HEK293 (cell line): Measurements from ENCODE around the gene AUH.

Experiments used
- CTCF ChIA-PET: fragments of 350-600 bp; formaldehyde crosslinking; extraction: SDS; loops from one replicate; lab custom pipeline; 2021; ENCODE audit warnings: antibody characterized with exemption; lab: Yijun Ruan, JAX
- POLR2A ChIA-PET: fragments of 300-600 bp; formaldehyde crosslinking; extraction: SDS; loops from one replicate; lab custom pipeline; 2020; ENCODE audit warnings: antibody characterized with exemption, inconsistent platforms; lab: Yijun Ruan, JAX
- H3K27ac ChIP-seq: fragments of 200-500 bp; sonication (Bioruptor generic); 2 replicates; pipeline ENCODE4 v1.5.1; 2014; ENCODE audit warnings: low read depth, low read length, control low read depth, inconsistent platforms; ENCODE audit errors: extremely low read depth
- H3K36me3 ChIP-seq, 2 experiments: fragments of 200-500 bp in 1 of 2; sonication (Bioruptor generic) in 1 of 2; 1 replicate in 1 of 2; 2 replicates in 1 of 2; pipeline ENCODE4 v1.5.1; 2014 to 2017; ENCODE audit warnings: inconsistent platforms in 2 of 2, low read length in 2 of 2; ENCODE audit not compliant: control insufficient read depth in 2 of 2, insufficient read depth in 1 of 2
- H3K4me1 ChIP-seq: fragments of 200-500 bp; sonication (Bioruptor generic); 2 replicates; pipeline ENCODE4 v1.5.1; 2014; ENCODE audit warnings: mild to moderate bottlenecking, low read length, inconsistent platforms; ENCODE audit not compliant: control insufficient read depth, insufficient read depth
- H3K4me3 ChIP-seq: 2 replicates; pipeline ENCODE4 v1.5.1; 2011; ENCODE audit warnings: low read depth, mild to moderate bottlenecking, control low read depth, low read length, moderate library complexity
- H3K9me3 ChIP-seq: fragments of 200-500 bp; sonication (Bioruptor generic); 2 replicates; pipeline ENCODE4 v1.5.1; 2014; ENCODE audit warnings: low read depth, low read length, inconsistent platforms; ENCODE audit not compliant: control insufficient read depth, insufficient read depth
- IKZF3 ChIP-seq: fragments of 450-650 bp; IDR thresholded peaks from 2 replicates; pipeline ENCODE4 v1.5.0; 2018; ENCODE audit warnings: missing biosample characterization, mild to moderate bottlenecking, missing genetic modification characterization, moderate library complexity
- PRDM6 ChIP-seq: fragments of 450-650 bp; formaldehyde crosslinking; IDR thresholded peaks from 2 replicates; pipeline ENCODE4 v1.5.1; 2017; ENCODE audit warnings: missing biosample characterization, missing genetic modification characterization
- SALL2 ChIP-seq: fragments of 450-650 bp; formaldehyde crosslinking; IDR thresholded peaks from 2 replicates; pipeline ENCODE4 v1.5.0; 2017; ENCODE audit warnings: missing biosample characterization, mild to moderate bottlenecking, missing genetic modification characterization, borderline replicate concordance
- ZBTB26 ChIP-seq: fragments of 450-650 bp; formaldehyde crosslinking; optimal IDR thresholded peaks from 2 replicates; pipeline ENCODE3; 2016; ENCODE audit warnings: missing biosample characterization, mild to moderate bottlenecking, missing genetic modification characterization
- ZBTB6 ChIP-seq: fragments of 450-650 bp; formaldehyde crosslinking; IDR thresholded peaks from 2 replicates; pipeline ENCODE4 v1.5.1; 2017; ENCODE audit warnings: missing biosample characterization, missing genetic modification characterization
- ZFP41 ChIP-seq: fragments of 450-650 bp; formaldehyde crosslinking; IDR thresholded peaks from 2 replicates; pipeline ENCODE4 v1.5.1; 2016; ENCODE audit warnings: missing biosample characterization, missing genetic modification characterization, borderline replicate concordance
- ZFP69B ChIP-seq: fragments of 450-650 bp; formaldehyde crosslinking; IDR thresholded peaks from 2 replicates; pipeline ENCODE4 v1.5.1; 2016; ENCODE audit warnings: missing biosample characterization, missing genetic modification characterization
- ZNF146 ChIP-seq: fragments of 450-650 bp; formaldehyde crosslinking; IDR thresholded peaks from 2 replicates; pipeline ENCODE4 v1.5.1; 2016; ENCODE audit warnings: missing biosample characterization, missing genetic modification characterization
- ZNF280C ChIP-seq: fragments of 450-650 bp; formaldehyde crosslinking; IDR thresholded peaks from 2 replicates; pipeline ENCODE4 v1.5.1; 2016; ENCODE audit warnings: missing biosample characterization, missing genetic modification characterization
- ZNF292 ChIP-seq: fragments of 450-650 bp; formaldehyde crosslinking; IDR thresholded peaks from 2 replicates; pipeline ENCODE4 v1.5.1; 2016; ENCODE audit warnings: low read depth, missing biosample characterization, missing genetic modification characterization, borderline replicate concordance
- ZNF324 ChIP-seq: fragments of 450-650 bp; formaldehyde crosslinking; IDR thresholded peaks from 2 replicates; pipeline ENCODE4 v1.5.1; 2016; ENCODE audit warnings: missing biosample characterization, missing genetic modification characterization
- ZNF341 ChIP-seq: fragments of 450-650 bp; formaldehyde crosslinking; IDR thresholded peaks from 2 replicates; pipeline ENCODE4; 2016; ENCODE audit warnings: low read depth, missing biosample characterization, missing genetic modification characterization
- ZNF596 ChIP-seq: fragments of 450-650 bp; IDR thresholded peaks from 2 replicates; pipeline ENCODE4 v1.5.0; 2018; ENCODE audit warnings: missing biosample characterization, mild to moderate bottlenecking, missing genetic modification characterization, moderate library complexity
- ZNF610 ChIP-seq: fragments of 450-650 bp; formaldehyde crosslinking; IDR thresholded peaks from 2 replicates; pipeline ENCODE4 v1.5.1; 2016; ENCODE audit warnings: missing biosample characterization, missing genetic modification characterization, borderline replicate concordance
- ZNF624 ChIP-seq: fragments of 450-650 bp; formaldehyde crosslinking; IDR thresholded peaks from 2 replicates; pipeline ENCODE4 v1.5.1; 2017; ENCODE audit warnings: missing biosample characterization, missing genetic modification characterization
- ZNF645 ChIP-seq: fragments of 450-650 bp; formaldehyde crosslinking; IDR thresholded peaks from 2 replicates; pipeline ENCODE4; 2016; ENCODE audit warnings: missing biosample characterization, missing genetic modification characterization
- ZNF76 ChIP-seq: fragments of 450-650 bp; formaldehyde crosslinking; IDR thresholded peaks from 2 replicates; pipeline ENCODE4; 2016; ENCODE audit warnings: low read depth, missing biosample characterization, missing genetic modification characterization, borderline replicate concordance
- ZNF777 ChIP-seq: fragments of 450-650 bp; formaldehyde crosslinking; IDR thresholded peaks from 2 replicates; pipeline ENCODE4 v1.5.1; 2017; ENCODE audit warnings: missing biosample characterization, missing genetic modification characterization, borderline replicate concordance
- ZSCAN30 ChIP-seq: fragments of 450-650 bp; IDR thresholded peaks from 2 replicates; pipeline ENCODE4 v1.5.1; 2018; ENCODE audit warnings: missing biosample characterization, mild to moderate bottlenecking, missing genetic modification characterization, moderate library complexity
- TF ChIP-seq, protein P1 (sequence below): fragments of 450-650 bp; IDR thresholded peaks from 2 replicates; pipeline ENCODE4 v1.5.1; 2018; ENCODE audit warnings: missing biosample characterization, missing genetic modification characterization
- TF ChIP-seq, protein P2 (sequence below): fragments of 450-650 bp; formaldehyde crosslinking; IDR thresholded peaks from 2 replicates; pipeline ENCODE4 v1.5.1; 2017; ENCODE audit warnings: missing biosample characterization, mild to moderate bottlenecking, missing genetic modification characterization, moderate library complexity

AUH gene

GRCh38 chr9:91348191-91348807 is 13.4 kb downstream of the AUH start (continued):
- TF ChIP-seq ZBTB26 (tag by site-specific recombination) (no peak), ZNF596 (tag by site-specific recombination) (no peak), ZNF777 (no peak), PRDM6 (tag by site-specific recombination) (0 out of 2 replicates have a peak, but pooled peaks have one; percentile 39), ZNF624 (tag by site-specific recombination) (no peak), ZNF146 (tag by site-specific recombination) (no peak), ZNF280C (tag by site-specific recombination) (no peak)
- TF ChIP-seq, all 188 proteins: peak for 3

DNA sequence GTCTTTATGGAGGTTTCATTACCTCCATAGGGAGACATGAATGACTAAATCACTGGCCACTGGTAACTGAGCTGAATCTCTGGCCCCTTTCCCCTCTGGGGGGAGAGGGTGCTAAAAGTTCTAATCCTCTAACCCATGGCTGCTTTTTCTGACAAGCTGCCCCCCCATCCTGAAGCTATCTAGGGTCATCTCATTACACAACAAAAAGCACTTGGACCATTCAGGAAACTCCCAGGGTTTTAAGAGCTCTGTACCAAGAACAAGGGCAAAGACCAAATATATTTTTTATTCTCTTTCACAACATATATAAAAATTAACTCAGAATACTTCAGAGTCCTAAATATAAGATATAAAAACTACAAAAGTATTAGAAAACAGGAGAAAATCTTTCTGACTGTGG is 14.3 kb downstream of the AUH start:
- POLR2A ChIA-PET, result no interaction called here
- no peak overlapping the region for H3K4me3 ChIP-seq
- H3K36me3 ChIP-seq, result peaks cover 0 to 17% of the 10 kb centered on the region in 2 experiments; a peak in 2 of 3 replicates
- no peaks in the 10 kb centered on the region for H3K9me3 ChIP-seq
- CTCF ChIA-PET, result interaction anchor here (0.6 to 0.7 kb wide), 2 partner anchors 13 to 112 kb away, joined by 3 read pairs; no protein-coding TSS in a partner anchor
- H3K4me1 ChIP-seq, result no peaks in the 10 kb centered on the region
- no peak overlapping the region for H3K27ac ChIP-seq
- TF ChIP-seq, protein P1, sequence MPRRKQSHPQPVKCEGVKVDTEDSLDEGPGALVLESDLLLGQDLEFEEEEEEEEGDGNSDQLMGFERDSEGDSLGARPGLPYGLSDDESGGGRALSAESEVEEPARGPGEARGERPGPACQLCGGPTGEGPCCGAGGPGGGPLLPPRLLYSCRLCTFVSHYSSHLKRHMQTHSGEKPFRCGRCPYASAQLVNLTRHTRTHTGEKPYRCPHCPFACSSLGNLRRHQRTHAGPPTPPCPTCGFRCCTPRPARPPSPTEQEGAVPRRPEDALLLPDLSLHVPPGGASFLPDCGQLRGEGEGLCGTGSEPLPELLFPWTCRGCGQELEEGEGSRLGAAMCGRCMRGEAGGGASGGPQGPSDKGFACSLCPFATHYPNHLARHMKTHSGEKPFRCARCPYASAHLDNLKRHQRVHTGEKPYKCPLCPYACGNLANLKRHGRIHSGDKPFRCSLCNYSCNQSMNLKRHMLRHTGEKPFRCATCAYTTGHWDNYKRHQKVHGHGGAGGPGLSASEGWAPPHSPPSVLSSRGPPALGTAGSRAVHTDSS, result no peak
- TF ChIP-seq, protein P2, sequence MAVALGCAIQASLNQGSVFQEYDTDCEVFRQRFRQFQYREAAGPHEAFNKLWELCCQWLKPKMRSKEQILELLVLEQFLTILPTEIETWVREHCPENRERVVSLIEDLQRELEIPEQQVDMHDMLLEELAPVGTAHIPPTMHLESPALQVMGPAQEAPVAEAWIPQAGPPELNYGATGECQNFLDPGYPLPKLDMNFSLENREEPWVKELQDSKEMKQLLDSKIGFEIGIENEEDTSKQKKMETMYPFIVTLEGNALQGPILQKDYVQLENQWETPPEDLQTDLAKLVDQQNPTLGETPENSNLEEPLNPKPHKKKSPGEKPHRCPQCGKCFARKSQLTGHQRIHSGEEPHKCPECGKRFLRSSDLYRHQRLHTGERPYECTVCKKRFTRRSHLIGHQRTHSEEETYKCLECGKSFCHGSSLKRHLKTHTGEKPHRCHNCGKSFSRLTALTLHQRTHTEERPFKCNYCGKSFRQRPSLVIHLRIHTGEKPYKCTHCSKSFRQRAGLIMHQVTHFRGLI (tag by site-specific recombination), result no peak
- no peak for TF ChIP-seq ZNF610 (tag by site-specific recombination)
- no peak for TF ChIP-seq ZNF324
- no peak for TF ChIP-seq ZSCAN30
- TF ChIP-seq ZBTB6 (tag by site-specific recombination), result no peak
- no peak for TF ChIP-seq ZNF645 (tag by site-specific recombination)
- TF ChIP-seq ZNF341, result no peak
- no peak for TF ChIP-seq ZNF76 (tag by site-specific recombination)
- no peak for TF ChIP-seq ZFP41
- TF ChIP-seq ZFP69B (tag by site-specific recombination), result no peak
- no peak for TF ChIP-seq IKZF3 (tag by site-specific recombination)
- TF ChIP-seq ZNF292, result no peak
- no peak for TF ChIP-seq SALL2 (tag by site-specific recombination)
